ENCODE data around the gene BMPER. TPM values are rescaled to one million over a fixed set of nuclear protein-coding genes. Genes with fewer than 3 reads are reported as not detected.

BMPER gene
- polyA plus RNA-seq, 1 donor, result 4.9 TPM

DNA sequence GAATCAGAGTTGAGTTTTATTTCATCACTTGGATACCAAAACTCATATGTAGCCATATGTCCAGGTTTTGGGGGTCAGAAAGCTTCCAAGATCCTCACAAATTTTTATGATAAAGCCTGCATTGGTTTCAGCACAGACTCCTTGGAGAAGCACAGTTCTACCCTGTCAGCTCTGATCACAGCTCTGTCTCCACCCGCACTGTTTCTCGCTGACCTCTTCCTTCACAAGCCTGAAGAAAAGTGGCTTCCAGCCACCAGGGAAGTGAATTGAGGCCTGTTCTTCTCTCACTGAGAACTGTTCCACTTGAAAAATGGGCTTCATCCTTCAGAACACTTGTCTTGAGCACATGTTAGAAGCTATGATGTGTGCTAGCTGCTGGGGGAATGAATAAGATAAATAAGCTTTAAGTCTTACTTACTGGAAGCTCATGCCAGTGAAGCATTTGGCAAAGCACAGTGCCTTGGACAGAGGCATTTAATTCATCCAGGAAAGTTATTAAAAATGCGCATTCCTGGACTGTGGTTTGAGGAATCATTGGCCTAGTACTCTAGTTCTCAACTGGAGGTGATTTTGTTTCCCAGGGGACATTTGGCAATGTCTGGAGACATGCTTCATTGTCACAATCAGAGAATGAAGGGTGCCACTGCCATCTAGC lies 133.6 kb downstream of the BMPER start:
- peaks cover 7% of the 10 kb centered on the region for H3K4me1 ChIP-seq (ENCODE audit: control insufficient read depth, insufficient read depth, low read length)
- no peaks in the 10 kb centered on the region for H3K36me3 ChIP-seq (ENCODE audit: control insufficient read depth, insufficient read depth, low read length)
- no peak overlapping the region for H3K27ac ChIP-seq (ENCODE audit: low read length)
- no peak for DNase-seq
- WGBS (ENCODE audit: insufficient coverage, low lambda C conversion rate), result no CpG with 5 or more reads among the region's 3 CpGs
- peaks cover 6% of the 10 kb centered on the region for H3K27me3 ChIP-seq (ENCODE audit: control insufficient read depth, insufficient read depth, low read length)
- no peak overlapping the region for H3K4me3 ChIP-seq (ENCODE audit: low read length)
- no peaks in the 10 kb centered on the region for H3K9me3 ChIP-seq (ENCODE audit: control insufficient read depth, low read depth, low read length)

DNA sequence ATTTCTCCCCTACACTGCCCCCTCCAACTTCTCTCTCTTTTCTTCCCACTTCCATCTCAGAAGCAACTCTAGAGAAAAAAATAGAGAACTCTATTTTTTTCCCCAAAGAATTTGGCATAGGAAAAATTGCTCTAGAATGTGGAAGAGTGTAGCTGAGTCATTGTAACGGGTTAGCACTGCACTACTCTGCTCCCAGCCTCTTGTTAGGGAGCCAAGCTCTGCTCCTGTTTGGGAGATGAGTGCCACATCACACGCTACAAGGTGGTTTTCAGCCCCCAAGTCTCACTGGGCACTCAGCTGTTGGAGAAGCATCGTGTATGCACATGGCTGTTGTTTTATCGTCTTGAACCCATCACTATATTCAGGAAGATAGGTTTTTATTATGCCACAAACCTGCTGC lies 136.4 kb downstream of the BMPER start:
- no peak overlapping the region for H3K4me3 ChIP-seq (ENCODE audit: low read length)
- no CpG with 5 or more reads among the region's 4 CpGs for WGBS (ENCODE audit: insufficient coverage, low lambda C conversion rate)
- H3K36me3 ChIP-seq (ENCODE audit: control insufficient read depth, insufficient read depth, low read length), result no peaks in the 10 kb centered on the region
- no peak for DNase-seq
- peaks cover 6% of the 10 kb centered on the region for H3K27me3 ChIP-seq (ENCODE audit: control insufficient read depth, insufficient read depth, low read length)
- H3K9me3 ChIP-seq (ENCODE audit: control insufficient read depth, low read depth, low read length), result no peaks in the 10 kb centered on the region
- H3K27ac ChIP-seq (ENCODE audit: low read length), result no peak overlapping the region
- H3K4me1 ChIP-seq (ENCODE audit: control insufficient read depth, insufficient read depth, low read length), result peaks cover 3% of the 10 kb centered on the region

DNA sequence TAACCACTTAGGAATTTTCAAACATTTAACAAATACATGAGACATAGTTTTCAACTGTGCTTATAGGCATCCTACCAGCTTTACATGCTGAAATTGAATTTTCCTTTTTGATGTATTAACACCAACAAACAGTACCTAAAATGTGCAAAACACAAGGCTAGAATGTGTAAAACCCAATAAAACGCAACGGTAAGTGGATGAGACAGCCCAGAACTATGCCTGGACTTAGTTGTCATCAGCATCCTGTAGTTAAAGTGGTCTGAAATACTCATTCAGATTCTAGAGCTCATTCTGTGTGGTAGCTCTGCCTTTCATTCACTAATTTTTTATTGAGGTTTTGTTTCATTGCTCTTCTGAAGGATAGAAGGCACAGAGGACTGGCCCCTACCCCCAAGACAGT lies 137.1 kb downstream of the BMPER start:
- no peaks in the 10 kb centered on the region for H3K4me1 ChIP-seq (ENCODE audit: control insufficient read depth, insufficient read depth, low read length)
- H3K36me3 ChIP-seq (ENCODE audit: control insufficient read depth, insufficient read depth, low read length), result no peaks in the 10 kb centered on the region
- no peaks in the 10 kb centered on the region for H3K9me3 ChIP-seq (ENCODE audit: control insufficient read depth, low read depth, low read length)
- no peak for DNase-seq
- no CpG with 5 or more reads among the region's 2 CpGs for WGBS (ENCODE audit: insufficient coverage, low lambda C conversion rate)
- no peak overlapping the region for H3K27ac ChIP-seq (ENCODE audit: low read length)
- H3K4me3 ChIP-seq (ENCODE audit: low read length), result no peak overlapping the region
- peaks cover 5% of the 10 kb centered on the region for H3K27me3 ChIP-seq (ENCODE audit: control insufficient read depth, insufficient read depth, low read length)

DNA sequence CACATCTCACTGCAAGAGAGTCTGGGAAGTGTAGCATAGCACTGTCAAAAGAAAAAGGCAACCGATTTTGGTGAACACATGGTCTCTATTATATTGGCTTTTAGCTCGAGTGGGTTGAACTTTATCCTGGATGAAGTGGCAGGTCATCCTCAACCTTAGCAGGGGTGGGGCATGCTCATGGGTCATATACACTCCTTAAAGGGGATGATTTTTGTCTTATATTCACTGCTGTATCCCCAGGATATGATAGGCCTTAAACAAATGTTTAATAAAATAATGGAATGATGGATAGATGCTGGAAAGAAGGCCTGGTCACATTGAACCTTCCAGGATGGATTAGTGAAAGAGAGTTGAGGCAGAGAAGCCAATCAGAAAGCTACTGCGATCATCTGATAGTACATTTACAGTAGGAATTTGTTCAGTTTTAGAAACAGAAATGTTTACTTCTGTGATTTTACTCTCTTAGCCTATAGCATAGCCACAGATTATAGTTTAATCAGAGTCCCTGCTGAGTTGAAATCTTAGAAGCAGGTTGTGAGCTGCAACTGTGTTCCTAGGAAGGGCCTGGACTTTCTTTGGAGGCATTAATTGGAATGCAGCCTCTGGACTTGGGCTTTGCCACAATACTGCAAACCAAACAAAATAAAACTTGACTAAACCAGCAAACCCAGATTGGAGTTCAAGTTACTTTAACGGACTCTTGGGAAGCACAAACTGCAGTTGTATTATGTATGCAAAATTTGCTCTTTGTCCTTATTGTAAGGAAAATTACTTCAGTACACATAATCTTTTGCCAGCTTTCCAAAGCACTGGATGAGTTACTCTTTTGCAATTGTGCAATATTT lies 138.3 kb downstream of the BMPER start:
- Histone ChIP-seq H3K27ac (ENCODE audit: low read length) (no peak overlapping the region), H3K4me1 (ENCODE audit: control insufficient read depth, insufficient read depth, low read length) (no peaks in the 10 kb centered on the region), H3K36me3 (ENCODE audit: control insufficient read depth, insufficient read depth, low read length) (no peaks in the 10 kb centered on the region), H3K4me3 (ENCODE audit: low read length) (no peak overlapping the region), H3K27me3 (ENCODE audit: control insufficient read depth, insufficient read depth, low read length) (peaks cover 5% of the 10 kb centered on the region), H3K9me3 (ENCODE audit: control insufficient read depth, low read depth, low read length) (no peaks in the 10 kb centered on the region)
- WGBS (ENCODE audit: insufficient coverage, low lambda C conversion rate), result no CpG with 5 or more reads among the region's 4 CpGs
- DNase-seq, result no peak

DNA sequence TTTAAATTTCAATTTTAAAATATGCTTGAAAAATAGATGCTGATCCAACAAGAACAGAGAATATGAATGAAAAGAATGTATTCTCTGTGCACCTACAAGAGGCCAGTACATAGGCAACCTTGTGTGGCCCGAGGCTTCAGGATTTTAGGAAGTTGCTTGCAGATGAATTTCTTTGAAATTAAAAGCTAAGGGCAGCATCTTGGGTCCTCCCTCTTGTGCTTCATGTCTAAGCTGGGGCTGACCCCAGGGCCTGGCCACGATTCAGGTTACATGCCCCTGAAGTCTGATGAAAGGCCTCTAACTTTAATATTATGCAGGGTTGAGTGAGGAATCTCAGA lies 138.9 kb downstream of the BMPER start:
- WGBS (ENCODE audit: insufficient coverage, low lambda C conversion rate), result no CpG with 5 or more reads among the region's 2 CpGs
- H3K4me1 ChIP-seq (ENCODE audit: control insufficient read depth, insufficient read depth, low read length), result no peaks in the 10 kb centered on the region
- H3K27me3 ChIP-seq (ENCODE audit: control insufficient read depth, insufficient read depth, low read length), result peaks cover 3% of the 10 kb centered on the region
- DNase-seq, result no peak
- no peaks in the 10 kb centered on the region for H3K9me3 ChIP-seq (ENCODE audit: control insufficient read depth, low read depth, low read length)
- no peaks in the 10 kb centered on the region for H3K36me3 ChIP-seq (ENCODE audit: control insufficient read depth, insufficient read depth, low read length)
- H3K4me3 ChIP-seq (ENCODE audit: low read length), result no peak overlapping the region
- no peak overlapping the region for H3K27ac ChIP-seq (ENCODE audit: low read length)

DNA sequence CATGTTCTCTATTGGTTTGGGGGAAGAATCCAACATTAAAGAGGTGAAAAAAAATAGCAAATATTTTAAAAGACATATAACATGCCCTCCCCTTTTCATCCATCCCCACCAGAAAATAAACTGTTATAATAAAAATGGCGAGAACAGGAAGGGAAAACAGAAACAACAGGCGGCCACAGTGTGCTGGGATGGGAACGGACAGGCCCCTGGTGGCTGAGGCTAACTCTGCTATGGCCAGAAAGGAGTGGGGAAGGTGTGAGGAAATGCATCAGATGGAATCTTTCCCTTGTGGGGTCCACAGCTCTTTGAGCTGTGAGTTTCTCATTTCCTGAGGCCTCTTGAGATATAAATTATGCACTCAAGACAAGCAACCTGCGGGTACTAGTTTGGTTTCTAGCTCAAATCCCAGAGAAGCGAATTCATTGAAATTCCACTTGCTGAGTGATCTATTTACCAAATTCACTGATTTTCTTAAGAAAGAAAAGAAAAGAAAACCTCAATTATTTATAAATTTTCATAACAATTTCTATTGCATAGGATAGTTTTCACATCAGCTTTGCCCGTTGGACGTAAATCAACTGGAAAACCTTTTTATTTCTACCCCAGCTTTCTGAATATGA lies 139.5 kb downstream of the BMPER start:
- WGBS (ENCODE audit: insufficient coverage, low lambda C conversion rate), result 90% methylated on average over 2 of the region's 7 CpGs
- DNase-seq, result no peak
- Histone ChIP-seq H3K4me1 (ENCODE audit: control insufficient read depth, insufficient read depth, low read length) (no peaks in the 10 kb centered on the region), H3K4me3 (ENCODE audit: low read length) (no peak overlapping the region), H3K27ac (ENCODE audit: low read length) (no peak overlapping the region), H3K36me3 (ENCODE audit: control insufficient read depth, insufficient read depth, low read length) (no peaks in the 10 kb centered on the region), H3K27me3 (ENCODE audit: control insufficient read depth, insufficient read depth, low read length) (peaks cover 3% of the 10 kb centered on the region), H3K9me3 (ENCODE audit: control insufficient read depth, low read depth, low read length) (no peaks in the 10 kb centered on the region)

DNA sequence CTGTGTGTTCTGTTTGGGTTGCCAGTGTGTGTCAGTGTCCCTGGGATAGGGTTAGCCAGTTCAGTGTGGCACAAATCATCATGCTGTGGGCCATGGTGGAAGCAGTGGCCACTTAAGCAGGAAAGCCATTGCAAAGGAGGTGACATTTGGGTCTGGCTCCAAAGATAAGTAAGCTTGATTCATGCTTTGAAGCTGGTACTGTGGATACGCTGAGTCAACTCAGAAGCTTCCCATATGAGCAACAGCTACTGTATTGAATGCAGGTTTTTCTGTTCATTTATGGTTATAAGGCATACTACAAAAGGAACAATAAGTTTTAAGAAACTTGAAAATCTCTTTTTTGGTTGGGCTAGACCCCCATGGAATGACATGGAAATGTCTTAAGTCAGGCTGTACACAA lies 143.1 kb downstream of the BMPER start:
- H3K27me3 ChIP-seq (ENCODE audit: control insufficient read depth, insufficient read depth, low read length), result no peaks in the 10 kb centered on the region
- no CpG with 5 or more reads among the region's 1 CpG for WGBS (ENCODE audit: insufficient coverage, low lambda C conversion rate)
- H3K4me3 ChIP-seq (ENCODE audit: low read length), result no peak overlapping the region
- H3K9me3 ChIP-seq (ENCODE audit: control insufficient read depth, low read depth, low read length), result no peaks in the 10 kb centered on the region
- no peaks in the 10 kb centered on the region for H3K4me1 ChIP-seq (ENCODE audit: control insufficient read depth, insufficient read depth, low read length)
- no peaks in the 10 kb centered on the region for H3K36me3 ChIP-seq (ENCODE audit: control insufficient read depth, insufficient read depth, low read length)
- DNase-seq, result no peak
- H3K27ac ChIP-seq (ENCODE audit: low read length), result no peak overlapping the region

DNA sequence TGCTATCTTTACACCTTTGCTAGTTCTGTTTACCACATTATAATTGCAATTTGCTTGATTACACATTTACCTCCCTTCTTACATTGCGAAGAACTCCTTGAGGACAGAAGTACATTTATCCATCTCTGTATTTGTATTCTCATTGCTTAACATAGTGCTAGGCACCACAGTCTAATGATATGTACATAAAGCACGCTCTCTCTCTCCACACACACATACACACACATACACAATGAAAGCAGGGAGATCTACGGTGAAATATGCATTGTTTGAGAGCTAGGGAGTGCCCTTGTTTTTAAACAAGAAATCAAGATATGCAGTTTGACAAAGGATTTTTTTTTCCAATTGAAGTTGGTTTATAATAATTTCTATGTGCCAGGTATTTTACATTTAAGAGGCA lies 148.7 kb downstream of the BMPER start:
- Histone ChIP-seq H3K36me3 (ENCODE audit: control insufficient read depth, insufficient read depth, low read length) (no peaks in the 10 kb centered on the region), H3K27ac (ENCODE audit: low read length) (no peak overlapping the region), H3K27me3 (ENCODE audit: control insufficient read depth, insufficient read depth, low read length) (no peaks in the 10 kb centered on the region), H3K4me1 (ENCODE audit: control insufficient read depth, insufficient read depth, low read length) (no peaks in the 10 kb centered on the region), H3K9me3 (ENCODE audit: control insufficient read depth, low read depth, low read length) (no peaks in the 10 kb centered on the region), H3K4me3 (ENCODE audit: low read length) (no peak overlapping the region)
- WGBS (ENCODE audit: insufficient coverage, low lambda C conversion rate), result 80% methylated on average over 1 of the region's 3 CpGs
- DNase-seq, result no peak

DNA sequence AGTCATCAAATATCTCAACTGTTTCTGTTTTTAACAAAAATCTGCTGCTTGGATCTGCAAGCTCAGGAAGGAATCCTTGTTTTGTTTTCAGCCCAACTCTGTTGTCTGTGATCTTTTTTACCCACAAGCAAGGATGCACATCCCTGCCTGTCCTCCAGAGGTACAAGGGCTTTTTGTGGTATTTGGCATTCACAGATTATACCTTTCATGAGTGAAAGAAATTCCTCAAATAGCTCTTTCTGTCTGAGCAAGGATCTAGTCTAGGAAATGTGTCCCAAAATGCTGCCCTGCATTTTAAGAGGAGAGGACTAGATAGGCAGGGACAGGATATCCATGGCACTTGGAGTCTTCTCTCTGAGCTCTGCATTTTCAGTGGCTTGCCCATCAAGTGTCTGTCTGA lies 151.8 kb downstream of the BMPER start:
- no peaks in the 10 kb centered on the region for H3K36me3 ChIP-seq (ENCODE audit: control insufficient read depth, insufficient read depth, low read length)
- no peak overlapping the region for H3K27ac ChIP-seq (ENCODE audit: low read length)
- no peak overlapping the region for H3K4me3 ChIP-seq (ENCODE audit: low read length)
- no peaks in the 10 kb centered on the region for H3K27me3 ChIP-seq (ENCODE audit: control insufficient read depth, insufficient read depth, low read length)
- DNase-seq, result no peak
- H3K9me3 ChIP-seq (ENCODE audit: control insufficient read depth, low read depth, low read length), result no peaks in the 10 kb centered on the region
- H3K4me1 ChIP-seq (ENCODE audit: control insufficient read depth, insufficient read depth, low read length), result no peaks in the 10 kb centered on the region

DNA sequence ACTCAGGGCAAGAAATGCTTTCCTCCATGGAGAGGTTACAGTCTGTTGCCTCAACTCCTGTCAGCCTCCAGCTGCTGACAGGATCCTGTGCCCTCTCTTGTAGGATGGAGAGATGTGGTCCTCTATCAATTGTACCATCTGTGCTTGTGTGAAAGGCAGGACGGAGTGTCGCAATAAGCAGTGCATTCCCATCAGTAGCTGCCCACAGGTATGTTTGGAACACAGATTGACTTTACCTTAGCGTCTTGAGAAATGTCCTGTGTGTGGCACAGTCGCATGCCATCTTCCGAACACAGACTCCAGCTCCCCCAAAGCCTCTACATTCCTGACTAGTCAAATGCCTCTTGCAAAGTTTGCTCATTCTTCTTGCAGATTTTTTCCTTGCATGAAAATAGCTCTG lies 152.6 kb downstream of the BMPER start:
- DNase-seq, result no peak
- WGBS (ENCODE audit: insufficient coverage, low lambda C conversion rate), result no CpG with 5 or more reads among the region's 5 CpGs
- Histone ChIP-seq H3K27me3 (ENCODE audit: control insufficient read depth, insufficient read depth, low read length) (no peaks in the 10 kb centered on the region), H3K36me3 (ENCODE audit: control insufficient read depth, insufficient read depth, low read length) (no peaks in the 10 kb centered on the region), H3K27ac (ENCODE audit: low read length) (no peak overlapping the region), H3K4me3 (ENCODE audit: low read length) (no peak overlapping the region), H3K4me1 (ENCODE audit: control insufficient read depth, insufficient read depth, low read length) (no peaks in the 10 kb centered on the region), H3K9me3 (ENCODE audit: control insufficient read depth, low read depth, low read length) (no peaks in the 10 kb centered on the region)

DNA sequence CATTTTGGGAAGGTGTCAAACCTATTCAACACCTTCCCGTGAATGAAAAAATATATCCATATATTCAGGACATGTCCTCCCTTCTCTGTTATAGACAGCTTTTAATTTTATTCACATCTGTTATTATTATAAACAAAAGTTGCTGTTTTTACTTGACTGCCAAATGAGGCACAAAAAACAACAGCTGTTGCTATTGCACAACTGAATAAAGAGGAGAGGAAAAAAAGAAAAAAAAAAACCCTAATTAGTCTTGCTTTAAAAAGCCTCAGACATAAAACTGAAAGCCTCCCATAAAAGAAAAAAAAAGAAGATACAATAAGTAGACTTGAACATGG lies 153.4 kb downstream of the BMPER start:
- no peak overlapping the region for H3K27ac ChIP-seq (ENCODE audit: low read length)
- H3K27me3 ChIP-seq (ENCODE audit: control insufficient read depth, insufficient read depth, low read length), result no peaks in the 10 kb centered on the region
- H3K36me3 ChIP-seq (ENCODE audit: control insufficient read depth, insufficient read depth, low read length), result no peaks in the 10 kb centered on the region
- no peaks in the 10 kb centered on the region for H3K4me1 ChIP-seq (ENCODE audit: control insufficient read depth, insufficient read depth, low read length)
- 44% methylated on average over 1 of the region's 1 CpG for WGBS (ENCODE audit: insufficient coverage, low lambda C conversion rate)
- no peak overlapping the region for H3K4me3 ChIP-seq (ENCODE audit: low read length)
- no peak for DNase-seq
- no peaks in the 10 kb centered on the region for H3K9me3 ChIP-seq (ENCODE audit: control insufficient read depth, low read depth, low read length)
